Neural cell (in vitro differentiated cells): ENCODE results near the gene IP6K3. TPM values are rescaled to one million over a fixed set of nuclear protein-coding genes. Genes with fewer than 3 reads are reported as not detected.

ENCODE experiments used
- H2AFZ ChIP-seq: fragments of 200-600, 300-800 bp; sonication (generic), shearing (Covaris generic); 2 replicates; pipeline ENCODE4 v1.6.0; 2014; ENCODE audit warnings: low read depth, mild to moderate bottlenecking, antibody characterized with exemption, low read length, moderate library complexity
- H3F3A ChIP-seq: fragments of 200-600 bp; shearing (Covaris generic); 2 replicates; pipeline ENCODE4 v1.6.1; 2016; ENCODE audit warnings: mild to moderate bottlenecking, moderate library complexity, mixed read lengths, antibody characterized with exemption, low read length; ENCODE audit not compliant: insufficient read depth, poor library complexity, severe bottlenecking
- H3K27ac ChIP-seq: fragments of 200-600, 300-800 bp; sonication (generic), shearing (Covaris generic); 2 replicates; pipeline ENCODE4 v1.5.1; 2014; ENCODE audit warnings: mild to moderate bottlenecking, low read length, moderate library complexity
- H3K27me3 ChIP-seq: fragments of 300-800, 200-600 bp; sonication (generic), shearing (Covaris generic); 2 replicates; pipeline ENCODE4 v1.6.0; 2014; ENCODE audit warnings: mild to moderate bottlenecking, low read depth, low read length, moderate library complexity; ENCODE audit not compliant: insufficient read depth
- H3K36me3 ChIP-seq: fragments of 300-800, 200-600 bp; sonication (generic), shearing (Covaris generic); 2 replicates; pipeline ENCODE4 v1.5.1; 2014; ENCODE audit warnings: mild to moderate bottlenecking, antibody characterized with exemption, low read length, moderate library complexity; ENCODE audit not compliant: insufficient read depth
- H3K4me2 ChIP-seq: fragments of 300-800, 200-600 bp; sonication (generic), shearing (Covaris generic); 2 replicates; pipeline ENCODE4 v1.6.0; 2014; ENCODE audit warnings: mild to moderate bottlenecking, low read length
- H3K4me3 ChIP-seq: fragments of 300-800, 200-600 bp; sonication (generic), shearing (Covaris generic); 2 replicates; pipeline ENCODE4 v1.5.1; 2014; ENCODE audit warnings: mild to moderate bottlenecking, low read length, moderate library complexity
- H3K79me2 ChIP-seq: fragments of 200-600 bp; shearing (Covaris generic); replicated peaks from 2 replicates; pipeline ENCODE4 v1.6.0; 2014; ENCODE audit warnings: mild to moderate bottlenecking, low read length, moderate library complexity; ENCODE audit not compliant: insufficient read depth
- H3K9ac ChIP-seq: fragments of 300-800, 200-600 bp; sonication (generic), shearing (Covaris generic); 2 replicates; pipeline ENCODE4 v1.6.1; 2016; ENCODE audit warnings: mild to moderate bottlenecking, low read length, mixed read lengths
- H3K9me2 ChIP-seq: fragments of 200-600 bp; shearing (Covaris generic); 2 replicates; pipeline ENCODE4 v1.6.1; 2016; ENCODE audit warnings: mild to moderate bottlenecking, low read length, mixed read lengths; ENCODE audit not compliant: insufficient read depth
- H3K9me3 ChIP-seq: fragments of 200-600, 300-800 bp; sonication (generic), shearing (Covaris generic); 2 replicates; pipeline ENCODE4 v1.6.1; 2016; ENCODE audit warnings: mild to moderate bottlenecking, mixed run types, low read length, moderate library complexity, mixed read lengths
- H4K20me1 ChIP-seq: fragments of 200-600 bp; shearing (Covaris generic); 2 replicates; pipeline ENCODE4 v1.6.1; 2016; ENCODE audit warnings: mild to moderate bottlenecking, mixed run types; ENCODE audit not compliant: insufficient read depth
- CTCF ChIP-seq: fragments of 450-650 bp; IDR thresholded peaks from 2 replicates; pipeline ENCODE4 v1.5.1; 2014; ENCODE audit warnings: antibody characterized with exemption, mild to moderate bottlenecking, moderate library complexity; ENCODE audit not compliant: poor library complexity, severe bottlenecking
- EP300 ChIP-seq: fragments of 450-650 bp; conservative IDR thresholded peaks from 2 replicates; pipeline ENCODE4 v1.6.1; 2014; ENCODE audit warnings: antibody characterized with exemption, mild to moderate bottlenecking, moderate library complexity; ENCODE audit not compliant: poor library complexity, severe bottlenecking
- EZH2 ChIP-seq: fragments of 200-600, 300-800 bp; shearing (Covaris generic), sonication (generic); IDR thresholded peaks from 2 replicates; pipeline ENCODE4 v1.6.1; 2014; ENCODE audit warnings: antibody characterized with exemption, low read length, borderline replicate concordance, mild to moderate bottlenecking; ENCODE audit not compliant: insufficient read depth, poor library complexity, severe bottlenecking
- MXI1 ChIP-seq: fragments of 450-650 bp; conservative IDR thresholded peaks from 2 replicates; pipeline ENCODE4 v1.6.1; 2014; ENCODE audit warnings: antibody characterized with exemption, mild to moderate bottlenecking; ENCODE audit not compliant: poor library complexity, severe bottlenecking
- POLR2AphosphoS5 ChIP-seq: IDR thresholded peaks from 2 replicates; pipeline ENCODE4 v1.6.1; 2012
- RAD21 ChIP-seq: fragments of 450-650 bp; conservative IDR thresholded peaks from 2 replicates; pipeline ENCODE4 v1.6.1; 2014; ENCODE audit warnings: antibody characterized with exemption, mild to moderate bottlenecking, moderate library complexity
- REST ChIP-seq: IDR thresholded peaks from 2 replicates; pipeline ENCODE4 v1.6.1; 2012; ENCODE audit warnings: borderline replicate concordance
- SMC3 ChIP-seq: fragments of 450-650 bp; conservative IDR thresholded peaks from 2 replicates; pipeline ENCODE4 v1.6.1; 2014; ENCODE audit warnings: antibody characterized with exemption, mild to moderate bottlenecking, moderate library complexity; ENCODE audit not compliant: poor library complexity
- TAF1 ChIP-seq: IDR thresholded peaks from 2 replicates; pipeline ENCODE4 v1.6.1; 2012; ENCODE audit warnings: low read depth
- polyA plus RNA-seq: library from polyadenylated mRNA; depleted of rRNA; stranded (reverse); fragments of >200 nt; gene quantifications from 2 replicates; pipeline ENCODE4 v1.2.3, GENCODE V29; 2014

Gene IP6K3
- polyA plus RNA-seq, 1 donor from 2014 or later = not detected

GRCh38 chr6:33713786-33714185 is 32.9 kb downstream of the IP6K3 start:
- H4K20me1 ChIP-seq = no peaks in the 10 kb centered on the region
- H3K36me3 ChIP-seq = no peaks in the 10 kb centered on the region
- no peaks in the 10 kb centered on the region for H3K27me3 ChIP-seq
- TF ChIP-seq REST (no peak), MXI1 (no peak), RAD21 (no peak), TAF1 (no peak)
- no peaks in the 10 kb centered on the region for H3F3A ChIP-seq
- no peaks in the 10 kb centered on the region for H3K9me3 ChIP-seq
- H3K79me2 ChIP-seq = peaks cover 7% of the 10 kb centered on the region
- no peaks in the 10 kb centered on the region for H3K9me2 ChIP-seq
- no peak overlapping the region for H3K4me3 ChIP-seq
- no peak overlapping the region for H3K27ac ChIP-seq
- no peak overlapping the region for H2AFZ ChIP-seq
- H3K4me2 ChIP-seq = no peak overlapping the region
- H3K9ac ChIP-seq = no peak overlapping the region

DNA sequence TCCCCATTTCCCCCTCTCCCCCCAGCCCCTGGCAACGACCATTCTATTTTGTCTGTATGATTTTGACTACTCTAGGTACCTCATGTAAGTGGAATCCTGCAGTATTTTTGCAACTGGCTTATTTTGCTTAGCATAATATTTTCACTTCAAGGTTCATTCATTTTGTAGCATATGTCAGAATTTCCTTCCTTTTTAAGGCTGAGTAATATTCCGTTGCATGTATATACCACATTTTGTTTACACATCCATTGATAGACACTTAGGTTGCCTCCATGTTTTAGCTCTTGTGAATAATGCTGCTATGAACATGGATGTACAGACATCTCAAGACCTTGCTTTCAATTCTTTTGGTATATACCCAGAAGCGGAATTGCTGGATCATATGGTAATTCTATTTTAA is 33.8 kb downstream of the IP6K3 start:
- Histone ChIP-seq H3K79me2 (peaks cover 7% of the 10 kb centered on the region), H3K36me3 (no peaks in the 10 kb centered on the region), H3K9me3 (no peaks in the 10 kb centered on the region), H3K4me2 (no peak overlapping the region), H3K27me3 (no peaks in the 10 kb centered on the region), H4K20me1 (no peaks in the 10 kb centered on the region), H3F3A (no peaks in the 10 kb centered on the region), H3K27ac (no peak overlapping the region), H3K4me3 (no peak overlapping the region), H3K9ac (no peak overlapping the region), H3K9me2 (no peaks in the 10 kb centered on the region), H2AFZ (no peak overlapping the region)
- TF ChIP-seq CTCF (no peak), TAF1 (no peak), REST (no peak), SMC3 (no peak), EP300 (no peak), RAD21 (no peak), EZH2 (no peak), POLR2AphosphoS5 (no peak), MXI1 (no peak)
